Medulla oblongata (tissue), 1 donor: ENCODE results near the gene SH3RF3.

Experiments used
- DNase-seq: peaks from one replicate; pipeline ENCODE4 v3.0.0-alpha.2; 2015; ENCODE audit errors: extremely low spot score

Gene SH3RF3

DNA sequence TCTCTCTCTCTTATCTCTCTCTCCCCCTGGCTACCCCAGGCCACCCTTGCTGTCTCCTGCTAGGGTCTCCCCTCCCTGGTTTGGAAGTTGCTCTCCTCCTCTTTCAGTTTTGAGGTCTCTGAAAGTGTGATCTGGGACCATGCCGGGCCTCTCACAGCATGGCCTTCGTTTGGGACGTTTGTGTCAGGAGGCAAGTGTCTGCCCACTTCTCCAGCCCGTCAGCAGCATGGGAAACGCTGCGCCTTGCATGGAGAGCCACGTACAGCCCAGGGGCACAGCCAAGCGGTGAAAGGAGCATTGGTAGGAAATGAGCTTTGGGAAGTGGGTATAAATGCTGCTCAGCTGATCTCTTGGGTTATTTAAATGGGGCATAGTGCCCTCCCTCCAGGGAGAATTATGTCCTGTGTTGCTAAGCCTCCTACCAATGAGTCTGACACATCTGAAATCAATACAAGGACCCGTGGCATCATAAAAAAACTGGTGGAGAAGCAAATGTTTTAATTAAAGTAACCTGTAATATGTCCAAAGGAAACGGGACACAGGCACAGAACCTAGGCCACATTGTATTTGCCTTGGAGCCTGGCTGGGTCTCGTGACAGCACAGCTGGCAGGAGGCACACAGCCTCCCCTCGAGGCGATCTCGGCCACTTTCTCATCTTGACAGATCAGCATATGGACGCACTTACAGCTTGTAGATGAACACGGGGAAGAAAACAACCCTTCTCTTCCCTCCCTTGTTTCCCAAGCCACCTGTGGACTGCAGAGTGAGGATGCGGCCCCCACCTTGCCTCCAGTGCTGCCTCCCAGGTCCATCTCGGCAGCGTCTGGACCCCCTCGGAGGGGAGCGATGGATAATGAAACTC, 72.7 kb downstream of the SH3RF3 start:
- DNase-seq, result peak; percentile 30

DNA sequence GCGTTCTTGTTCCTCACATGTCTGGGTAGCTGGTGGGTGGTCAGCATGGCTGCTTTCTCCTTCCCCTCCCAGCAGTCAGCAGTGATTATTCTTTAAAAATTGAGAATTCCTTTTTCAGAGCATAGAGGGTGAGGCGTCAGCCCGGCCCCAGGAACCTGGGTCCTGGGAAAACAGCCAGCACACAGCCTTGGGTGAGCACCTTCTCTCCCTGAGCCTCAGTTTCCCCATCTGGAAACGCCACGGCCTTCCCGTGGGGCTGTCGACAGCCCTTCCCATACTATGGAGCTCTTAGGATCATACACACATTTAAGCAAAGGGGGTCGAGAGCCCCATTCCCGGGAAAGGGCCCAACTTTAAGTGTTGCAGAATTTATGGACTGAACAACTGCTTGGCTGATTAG, 73.5 kb downstream of the SH3RF3 start:
- DNase-seq, result no peak

DNA sequence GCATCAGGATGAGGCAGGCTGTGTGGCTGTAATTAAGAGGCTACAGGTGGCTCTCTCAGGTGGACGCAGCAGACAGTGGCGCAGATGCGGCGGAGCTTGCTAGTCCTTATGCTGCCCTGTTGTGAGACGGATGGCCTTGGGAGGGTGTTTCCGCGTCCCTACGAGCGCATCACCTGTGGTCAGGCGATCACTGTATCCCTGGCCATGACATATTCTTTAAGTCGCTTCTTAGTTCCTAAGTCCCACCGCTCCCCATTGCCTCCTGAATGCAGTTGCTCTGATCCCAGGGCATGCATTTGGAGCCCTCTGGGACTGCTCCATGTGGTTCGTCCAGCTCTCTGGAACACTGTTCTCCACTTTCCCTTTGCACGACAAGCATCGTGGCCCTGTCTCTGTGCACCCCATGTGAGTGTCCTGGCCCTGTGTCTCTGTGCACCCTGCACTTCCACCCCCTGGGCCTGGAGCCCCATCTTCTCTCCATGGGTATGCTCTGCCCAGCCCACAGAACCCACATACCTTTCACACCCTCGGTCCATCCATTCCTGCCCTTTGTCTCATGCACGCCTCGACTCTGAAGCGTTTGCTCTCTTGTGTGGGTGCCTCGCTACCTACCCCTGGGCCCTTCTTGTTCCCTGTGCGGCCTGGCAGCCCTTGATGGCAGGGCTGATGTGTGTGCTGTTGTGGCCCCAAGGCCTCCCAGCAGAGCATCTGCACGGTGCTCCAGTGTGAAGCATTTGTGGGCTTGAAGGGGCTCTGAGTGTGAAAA, 74.4 kb downstream of the SH3RF3 start:
- no peak for DNase-seq

DNA sequence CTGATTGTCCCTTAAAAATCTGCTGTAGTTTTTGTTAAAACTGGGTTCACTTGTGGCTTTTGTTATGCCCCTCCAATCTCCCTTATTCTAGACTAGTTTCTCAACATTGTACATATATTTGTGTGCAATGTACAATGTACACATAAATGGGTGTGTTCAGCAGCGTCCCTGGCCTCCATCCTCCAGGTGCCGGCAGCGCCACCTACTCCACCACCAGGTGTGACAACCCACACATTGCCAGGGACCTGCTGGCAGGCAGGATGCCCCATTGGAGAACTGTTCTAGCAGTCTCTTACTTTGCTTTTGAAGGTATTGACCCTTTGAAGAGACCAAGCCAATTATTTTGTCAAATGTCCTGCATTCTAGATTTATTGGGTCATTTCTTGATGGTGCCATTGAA, 75.4 kb downstream of the SH3RF3 start:
- no peak for DNase-seq

DNA sequence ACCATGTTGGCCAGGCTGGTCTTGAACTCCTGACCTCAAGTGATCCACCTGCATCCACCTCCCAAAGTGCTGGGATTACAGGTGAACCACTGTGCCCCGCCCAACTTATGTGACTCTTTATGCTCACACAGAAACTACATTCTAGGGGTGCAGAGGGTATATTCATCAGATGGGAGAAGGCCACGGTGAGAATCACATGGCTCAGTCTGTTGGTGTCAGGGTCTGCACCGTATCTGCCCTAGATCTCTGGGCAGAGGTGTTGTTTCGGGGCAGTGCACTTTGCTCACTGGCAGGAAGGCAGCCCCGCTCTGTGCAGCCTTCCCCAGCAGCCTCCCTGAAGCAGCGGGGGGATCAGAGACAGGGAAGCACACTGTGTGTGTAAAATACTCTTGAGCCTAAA, 76.4 kb downstream of the SH3RF3 start:
- no peak for DNase-seq

DNA sequence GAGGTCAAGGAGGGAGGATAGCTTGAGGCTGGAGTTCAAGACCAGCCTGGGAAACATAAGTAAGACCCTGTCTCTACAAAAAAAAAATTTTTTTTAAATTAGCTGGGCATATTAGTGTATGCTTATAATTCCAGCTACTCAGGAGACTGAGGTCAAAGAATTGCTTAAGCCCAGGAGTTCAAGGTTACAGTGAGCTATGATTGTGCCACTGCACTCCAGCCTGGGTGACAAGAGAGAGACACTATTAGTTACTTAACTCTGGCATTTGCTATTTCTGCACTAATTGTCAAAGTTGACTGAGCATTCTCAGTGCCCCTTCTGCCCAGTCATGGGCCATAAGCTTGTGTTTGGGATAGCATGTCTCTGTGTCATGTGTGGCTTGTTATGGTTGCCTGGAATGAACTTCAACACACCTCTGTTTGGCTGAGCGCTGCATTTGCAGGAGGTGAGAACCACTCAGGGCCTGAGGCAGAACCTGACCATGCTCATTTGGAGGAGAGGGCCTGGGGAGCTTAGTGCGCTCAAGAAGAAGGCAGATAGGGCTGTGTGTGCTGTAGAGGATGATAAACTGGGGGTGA, 77.7 kb downstream of the SH3RF3 start:
- no peak for DNase-seq

DNA sequence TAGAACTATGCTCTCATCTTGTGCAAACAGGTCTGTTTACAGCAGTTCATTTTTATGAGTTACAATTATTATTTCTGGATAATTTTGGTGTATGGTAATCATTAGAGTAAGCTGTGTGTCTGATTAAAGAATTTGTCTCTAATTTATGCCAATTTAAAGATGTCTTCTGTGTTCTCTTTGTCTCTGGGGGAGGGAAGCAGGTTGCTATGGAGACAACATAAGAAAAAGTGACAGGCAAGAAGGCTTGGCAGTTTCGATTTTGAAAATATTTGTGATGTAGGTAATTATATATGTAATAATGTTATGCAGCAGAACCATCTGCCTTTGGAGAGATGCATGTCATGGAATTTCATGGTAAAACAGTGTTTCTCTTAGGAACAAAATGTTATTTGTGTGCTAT, 78.2 kb downstream of the SH3RF3 start:
- no peak for DNase-seq

DNA sequence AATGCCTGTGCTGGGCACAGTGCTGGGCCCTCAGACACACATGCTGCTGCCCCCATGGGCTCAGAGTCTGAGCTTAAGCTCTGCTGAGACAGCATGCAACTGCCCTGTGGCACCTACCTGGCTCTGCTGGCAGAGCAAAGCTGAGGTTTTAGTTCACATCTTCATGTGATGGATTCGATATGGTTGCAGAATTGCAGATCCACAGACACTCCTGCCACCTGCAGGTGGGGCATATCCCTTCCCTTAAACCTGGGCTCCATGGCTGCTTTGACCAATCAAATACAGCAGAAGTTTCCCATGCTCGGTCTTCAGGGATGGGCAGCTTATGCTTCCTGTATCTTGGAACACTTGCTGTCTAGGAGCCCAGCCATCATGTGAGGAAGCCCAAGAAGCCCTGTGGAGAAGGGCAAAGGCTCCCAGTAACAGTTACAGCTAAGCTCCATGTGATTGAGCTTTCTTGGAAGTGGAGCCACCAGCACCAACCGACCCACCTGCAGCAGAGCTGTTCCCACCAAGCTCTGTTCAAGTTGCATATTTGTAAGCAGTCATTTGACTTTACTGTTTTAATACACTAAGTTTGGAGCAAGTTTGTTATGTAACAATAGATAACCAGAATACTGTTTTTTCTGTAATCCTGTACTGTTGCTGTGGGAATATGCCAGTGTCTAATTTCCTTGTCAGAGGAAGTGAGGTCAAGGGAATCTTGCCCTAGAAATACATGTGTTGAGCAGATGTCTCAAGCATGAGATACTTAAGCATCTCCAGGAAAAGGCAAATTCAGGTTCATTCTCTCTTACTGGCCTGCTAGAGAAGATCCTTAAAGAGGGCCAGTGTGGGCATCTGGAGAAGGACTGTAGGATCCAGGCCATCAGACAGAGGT, 79.3 kb downstream of the SH3RF3 start:
- DNase-seq, result no peak

DNA sequence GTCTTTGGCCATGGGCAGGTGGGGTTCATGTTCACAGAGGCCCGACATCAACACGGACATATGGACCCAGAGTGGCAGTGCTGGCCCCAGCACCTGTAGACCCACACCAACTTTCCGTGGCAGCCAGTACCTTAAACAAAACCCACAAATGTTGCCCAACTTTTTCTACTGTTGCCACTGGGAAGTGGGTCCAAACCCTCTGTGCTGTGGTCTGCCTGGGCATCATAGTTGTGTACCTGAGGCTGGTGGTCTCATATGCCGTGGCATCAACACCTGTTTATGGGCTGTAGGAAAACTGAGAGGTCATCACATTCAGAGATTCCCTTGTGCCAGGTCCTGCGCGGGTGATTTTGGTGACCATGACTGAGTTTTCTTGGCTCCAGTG, 79.9 kb downstream of the SH3RF3 start:
- no peak for DNase-seq

DNA sequence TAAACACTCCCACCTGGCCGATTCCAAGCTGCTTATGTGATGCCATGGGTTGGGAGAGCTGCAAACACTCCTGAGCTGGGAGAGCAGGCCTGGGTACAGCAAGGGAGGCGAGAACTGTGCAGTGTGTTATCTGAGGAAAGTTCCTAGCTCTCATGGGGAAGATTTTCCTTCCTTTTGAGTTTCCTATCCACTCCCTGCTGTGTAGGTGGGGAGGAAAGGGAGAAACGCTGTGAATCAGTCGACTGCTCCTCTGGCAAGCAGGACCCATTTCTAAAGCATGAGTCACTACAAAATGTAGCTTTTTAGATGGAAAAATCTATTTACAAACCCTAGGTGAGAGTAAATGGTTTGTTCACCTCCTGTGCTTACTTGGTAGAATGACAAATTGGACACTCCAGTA, 80.4 kb downstream of the SH3RF3 start:
- DNase-seq, result no peak

DNA sequence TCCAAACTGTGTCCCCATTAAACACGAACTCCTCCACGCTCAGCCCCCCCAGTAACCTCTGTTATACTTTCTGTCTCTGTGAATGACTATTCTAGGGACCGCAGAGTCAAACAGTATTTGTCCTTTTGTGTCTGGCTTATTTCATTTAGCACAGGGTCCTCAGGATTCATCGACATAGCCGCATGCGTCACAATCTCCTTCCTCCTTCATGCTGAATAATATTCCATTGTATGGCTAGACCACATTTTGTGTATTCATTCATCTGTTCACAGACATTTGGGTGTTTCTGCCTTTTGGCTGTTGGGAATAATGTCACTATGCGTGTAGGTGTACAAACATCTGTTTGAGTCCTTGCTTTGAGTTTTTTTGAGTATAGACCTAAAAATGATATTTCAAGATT, 80.9 kb downstream of the SH3RF3 start:
- no peak for DNase-seq

DNA sequence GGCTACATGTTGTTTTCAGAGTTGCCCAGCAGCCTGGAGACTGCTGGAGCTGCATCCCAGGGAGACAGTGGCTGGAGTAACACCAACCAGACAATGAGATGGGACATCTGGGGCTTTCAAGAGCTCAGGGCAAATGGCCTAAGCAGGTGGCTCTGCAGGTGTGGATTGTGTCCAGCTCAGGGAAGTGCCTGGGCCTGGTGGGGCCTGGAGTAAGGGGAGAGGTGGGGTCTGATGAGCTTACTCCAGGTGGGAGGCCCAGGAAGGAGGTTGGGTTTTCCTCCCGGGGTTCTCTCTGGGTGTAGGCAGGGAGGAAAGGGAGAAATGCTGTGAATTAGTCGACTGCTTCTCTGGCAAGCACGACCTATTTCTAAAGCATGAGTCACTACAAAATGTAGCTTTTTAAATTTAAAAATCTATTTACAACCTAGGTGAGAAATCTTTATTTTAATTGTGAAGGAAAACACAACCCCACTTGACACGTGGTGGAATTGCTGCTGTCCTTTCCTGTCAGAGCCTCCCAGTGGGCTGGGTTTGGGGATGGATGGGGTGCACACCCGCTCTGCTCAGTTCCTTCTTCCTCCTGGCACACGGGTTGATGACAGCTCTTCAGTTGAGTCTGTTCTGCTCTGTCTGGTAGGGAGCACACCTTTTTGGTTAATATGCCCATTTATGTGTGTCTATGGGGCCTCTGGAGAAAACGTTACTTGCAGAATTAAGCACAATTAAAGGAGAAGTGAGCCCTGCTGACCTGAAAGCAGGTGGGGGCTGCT, 81.6 kb downstream of the SH3RF3 start:
- DNase-seq, result peak; percentile 7

DNA sequence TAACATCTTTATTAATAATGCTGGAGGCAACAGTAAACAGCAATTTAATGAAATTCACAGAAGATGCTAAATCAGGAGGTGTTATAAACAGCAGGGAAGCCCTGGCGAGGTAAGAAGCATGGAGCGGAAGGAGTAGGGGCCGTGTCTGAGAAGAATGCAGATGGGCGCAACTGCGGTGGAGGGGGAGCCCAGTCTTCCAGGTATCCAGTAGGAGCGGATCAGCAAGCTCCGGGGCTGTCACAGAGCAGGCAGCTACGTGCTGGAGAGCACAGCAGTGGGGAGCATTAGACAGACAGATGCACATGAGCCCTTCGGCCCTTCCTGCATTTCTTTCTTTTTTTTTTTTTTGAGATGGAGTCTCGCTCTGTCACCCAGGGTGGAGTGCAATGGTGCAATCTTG, 82.3 kb downstream of the SH3RF3 start:
- DNase-seq, result no peak

DNA sequence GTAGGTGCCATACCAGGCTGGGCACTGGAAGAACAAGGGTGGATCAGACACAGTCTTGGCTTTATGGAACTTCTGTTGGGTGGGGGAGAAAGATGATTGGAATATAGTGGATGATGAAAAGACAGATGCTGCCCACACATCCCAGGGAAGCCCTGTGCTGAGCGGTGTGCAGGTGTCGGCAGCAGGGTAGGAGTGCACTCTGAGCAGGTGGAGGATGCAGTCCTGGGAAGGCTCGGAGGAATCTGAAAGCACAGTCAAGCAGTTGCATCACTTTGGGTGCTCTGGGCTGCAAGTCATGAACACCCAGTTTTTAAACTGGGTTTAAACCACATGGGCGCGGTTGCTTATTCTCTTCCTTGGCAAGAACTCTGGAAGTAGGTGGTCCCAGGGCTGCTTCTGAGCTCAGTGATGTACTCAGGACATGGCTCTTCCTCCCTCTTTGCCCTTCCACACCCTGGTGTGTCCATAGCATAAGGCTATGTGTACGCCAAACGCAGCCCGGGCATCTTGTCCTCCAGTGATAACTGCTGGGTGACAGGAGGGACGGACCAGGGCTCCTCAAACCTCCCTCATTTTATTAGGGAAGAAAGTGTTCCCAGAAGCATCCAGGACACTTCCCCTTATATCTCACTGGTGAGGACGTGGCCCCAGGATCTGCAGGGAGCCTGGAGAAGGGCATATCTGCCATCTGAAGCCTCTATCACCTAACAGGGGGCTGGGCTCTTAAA, 84.0 kb downstream of the SH3RF3 start:
- DNase-seq, result no peak

DNA sequence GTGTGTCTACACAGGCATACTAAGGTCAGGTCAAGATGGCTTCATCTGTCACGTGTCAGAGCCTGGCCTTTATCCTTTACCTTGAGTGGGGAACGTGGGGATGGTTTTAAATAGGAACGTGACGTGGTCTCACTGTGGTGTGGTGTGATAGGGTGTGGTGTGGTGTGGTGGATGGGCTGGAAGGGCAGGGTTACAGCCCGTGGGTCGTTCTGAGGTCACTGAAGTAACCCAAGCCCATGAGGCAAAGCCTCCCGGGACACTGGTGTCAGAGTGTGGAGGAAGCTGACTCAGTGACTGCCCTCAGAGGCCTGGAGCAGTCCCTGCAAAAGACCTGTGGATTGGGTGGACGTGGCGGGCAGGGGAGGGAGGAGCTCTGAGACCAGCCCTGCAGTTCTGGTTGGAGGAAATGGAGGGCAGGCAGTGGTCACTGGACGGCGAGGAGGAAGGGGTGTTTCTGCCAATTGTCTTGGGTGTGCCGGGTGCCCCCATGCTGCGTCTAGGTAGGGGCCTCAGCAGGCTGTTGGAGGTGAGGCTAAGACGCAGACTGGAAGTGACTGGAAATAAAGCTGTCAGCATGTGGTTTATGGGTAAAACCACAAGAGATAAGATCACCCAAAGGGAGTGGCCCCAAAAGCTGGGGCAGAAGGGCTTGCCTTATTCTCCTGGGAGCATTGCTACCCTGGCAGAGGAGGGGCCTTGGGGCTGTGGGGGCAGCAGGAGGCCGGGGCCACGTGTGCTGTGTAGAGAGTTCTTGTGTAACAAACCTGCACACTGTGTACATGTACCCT, 84.8 kb downstream of the SH3RF3 start:
- DNase-seq, result no peak

DNA sequence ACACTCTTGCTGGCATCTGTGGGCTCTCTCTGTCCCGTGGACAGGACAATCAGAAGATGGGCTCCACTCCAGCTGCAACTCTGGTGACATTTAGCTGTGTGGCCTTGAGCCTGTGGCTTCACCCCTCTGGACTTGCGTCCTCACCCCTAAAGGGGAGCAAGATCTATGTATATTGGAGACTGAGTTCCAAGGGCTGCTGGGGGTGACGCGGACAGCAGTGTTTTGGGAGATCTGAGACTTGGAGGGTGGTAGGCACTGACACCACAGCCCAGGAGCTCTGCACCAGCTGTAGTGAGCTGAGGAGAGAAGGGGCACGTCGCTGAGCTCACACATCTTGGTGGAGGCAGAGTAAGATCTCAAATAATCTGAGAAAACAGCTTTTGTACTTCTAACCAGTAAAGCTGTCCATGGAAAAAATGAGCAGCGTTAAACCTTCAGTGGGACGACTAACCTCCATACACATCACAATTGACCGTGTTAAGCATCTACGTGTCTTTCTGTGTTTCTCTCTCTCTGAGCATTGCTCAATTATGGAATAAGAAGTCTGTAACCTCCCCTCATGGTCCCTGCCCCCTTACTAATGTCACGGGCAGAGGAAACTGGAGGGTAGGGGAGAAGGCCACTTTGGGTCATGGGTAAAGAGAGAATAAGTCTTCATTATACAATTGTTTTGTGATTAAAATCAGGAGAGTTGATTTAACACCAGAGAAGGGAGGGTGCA, 85.8 kb downstream of the SH3RF3 start:
- DNase-seq, result no peak

DNA sequence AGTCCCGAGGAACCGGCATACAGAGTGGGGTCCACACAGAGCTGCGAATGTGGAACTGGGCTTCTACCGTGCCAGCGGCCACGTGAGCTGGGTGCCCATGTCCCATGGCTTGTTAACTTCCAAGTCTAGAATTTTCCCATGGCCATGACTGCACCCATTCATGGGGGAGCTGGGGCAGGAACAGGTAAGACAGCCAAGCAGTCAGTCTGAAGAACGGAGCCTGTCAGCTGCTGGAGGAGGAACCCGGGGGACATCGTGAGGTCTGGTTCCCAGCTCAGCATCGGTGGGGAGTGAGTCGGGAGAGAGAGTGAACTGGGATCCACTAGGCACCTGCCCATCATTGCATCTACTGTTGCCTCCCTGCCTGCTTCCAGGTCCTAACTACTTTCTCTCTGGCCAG, 86.9 kb downstream of the SH3RF3 start:
- DNase-seq, result no peak

DNA sequence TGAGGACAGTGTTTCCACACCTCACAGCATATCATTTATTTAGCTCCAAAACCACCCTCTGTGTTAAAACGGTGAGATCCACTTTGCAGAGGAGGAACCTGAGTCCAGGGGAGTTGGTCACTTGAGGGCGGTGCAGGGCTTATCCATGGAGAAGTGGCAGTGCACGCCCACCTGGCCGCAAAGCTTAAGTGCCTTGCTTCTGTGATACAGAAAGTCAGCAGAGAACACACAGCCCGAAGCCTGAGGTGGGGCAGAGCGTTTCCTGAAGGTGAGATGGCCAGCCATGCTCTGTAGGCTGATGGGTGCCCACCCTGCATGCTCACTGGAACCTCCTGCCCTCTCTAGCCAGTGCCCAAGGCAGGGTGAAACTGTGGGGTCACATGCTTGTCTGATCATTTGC, 87.3 kb downstream of the SH3RF3 start:
- no peak for DNase-seq
